Erythroblast (primary cell): ENCODE measurements around the gene HOGA1.

ENCODE experiments used
- GATA1 ChIP-seq: IDR thresholded peaks from 2 replicates; pipeline ENCODE4 v1.6.1; 2011; ENCODE audit warnings: low read depth, mild to moderate bottlenecking, control low read depth, low read length, moderate library complexity
- POLR2A ChIP-seq: IDR thresholded peaks from 2 replicates; pipeline ENCODE4 v1.6.1; 2011; ENCODE audit warnings: mild to moderate bottlenecking, low read length

- TF ChIP-seq POLR2A (no peak), GATA1 (no peak)
Measured at GRCh38 chr10:97597778-97598177, 13.6 kb downstream of the HOGA1 start.
